Measurements from ENCODE around the gene RRP9.

DNA sequence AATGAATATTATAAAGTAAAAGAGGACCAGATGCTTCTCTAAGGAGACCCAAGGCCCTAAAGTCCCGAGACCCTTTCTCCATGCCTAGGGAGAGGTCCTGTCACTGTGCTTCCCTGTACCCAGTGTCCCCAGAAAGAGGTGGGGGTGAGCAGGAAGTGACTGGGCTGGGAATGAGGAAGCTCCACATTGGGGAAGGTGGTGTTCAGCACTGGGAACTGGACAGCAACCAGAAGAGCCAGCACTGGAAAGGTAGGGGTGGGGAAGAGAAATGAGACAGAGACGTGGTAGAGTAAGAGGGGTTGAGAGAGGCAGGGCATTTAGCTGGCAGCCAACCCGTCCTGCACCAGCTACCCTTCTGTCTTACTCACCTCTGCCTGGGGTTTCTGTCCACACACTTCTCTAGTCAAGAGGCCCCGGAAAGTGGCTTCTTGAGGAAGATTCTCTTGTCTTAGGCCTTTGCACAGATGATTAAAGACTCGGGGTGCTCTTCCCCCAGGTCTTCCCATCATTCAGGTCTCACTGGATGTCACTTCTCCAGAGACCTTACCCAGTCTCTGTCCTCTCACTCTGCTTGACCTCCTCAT lies 12.2 kb downstream of the RRP9 start:
- TF ChIP-seq CTCF (conservative IDR thresholded peaks at IDR 0.05; ENCODE audit: low read depth, low read length), result no peak
- TF ChIP-seq EZH2 (IDR thresholded peaks at IDR 0.05; ENCODE audit: borderline replicate concordance, low read depth, low read length, poor library complexity, severe bottlenecking), result no peak
